IPS DF 19.7 (cell line): Measurements from ENCODE around the gene MXRA7.
A peak's percentile ranks its signal among the peaks of the same experiment; 100 is the strongest.
"Not testable (repeated sequence)": the region's sequence is repeated elsewhere in the genome, so short reads cannot be mapped to it uniquely, and the experiment has no call there.

ENCODE experiments used
- DNase-seq: peaks from one replicate; pipeline ENCODE4 v3.0.0-alpha.2; 2013; ENCODE audit warnings: low read depth, low spot score

Gene MXRA7, protein sequence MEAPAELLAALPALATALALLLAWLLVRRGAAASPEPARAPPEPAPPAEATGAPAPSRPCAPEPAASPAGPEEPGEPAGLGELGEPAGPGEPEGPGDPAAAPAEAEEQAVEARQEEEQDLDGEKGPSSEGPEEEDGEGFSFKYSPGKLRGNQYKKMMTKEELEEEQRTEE

DNA sequence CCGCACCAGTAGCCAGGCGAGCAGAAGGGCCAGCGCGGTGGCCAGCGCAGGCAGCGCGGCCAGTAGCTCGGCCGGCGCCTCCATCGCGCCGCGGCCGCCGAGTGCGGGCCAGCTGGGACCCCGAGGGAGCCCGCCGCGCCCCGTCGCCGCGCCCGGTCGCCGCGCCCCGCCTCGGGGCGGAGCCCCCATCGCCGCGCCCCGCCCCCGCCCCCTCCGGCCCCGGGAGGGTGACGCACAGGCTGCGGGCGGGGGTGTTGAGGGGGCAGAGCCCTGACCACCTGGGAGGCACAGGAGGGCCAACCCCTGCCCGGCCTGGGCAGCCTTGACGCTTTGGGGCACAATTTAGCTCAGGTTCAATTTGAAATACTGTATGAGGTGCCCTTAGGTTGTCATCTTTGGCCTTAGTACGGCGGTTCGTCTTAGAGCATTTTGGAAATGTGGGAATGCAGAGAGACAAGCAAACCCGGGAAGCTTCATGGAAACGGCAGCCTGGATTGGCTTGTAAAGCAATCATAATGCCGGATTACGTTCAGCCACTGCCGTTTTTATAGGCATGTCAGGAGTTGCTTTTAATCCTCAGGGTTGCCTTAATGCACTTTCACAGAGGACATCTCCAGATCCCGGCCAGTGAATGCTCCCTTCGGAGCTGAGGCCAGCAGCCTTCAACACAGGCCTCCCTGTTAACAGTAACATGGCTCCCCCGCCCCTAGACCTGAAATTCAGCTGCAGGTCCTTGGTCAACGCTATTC is at the start of gene MXRA7:
TSS of gene MXRA7 (minus strand) at position 103 of the 749 bp plus-strand sequence. CDS start at position 84, 19 bp downstream.
- DNase-seq = no peak

DNA sequence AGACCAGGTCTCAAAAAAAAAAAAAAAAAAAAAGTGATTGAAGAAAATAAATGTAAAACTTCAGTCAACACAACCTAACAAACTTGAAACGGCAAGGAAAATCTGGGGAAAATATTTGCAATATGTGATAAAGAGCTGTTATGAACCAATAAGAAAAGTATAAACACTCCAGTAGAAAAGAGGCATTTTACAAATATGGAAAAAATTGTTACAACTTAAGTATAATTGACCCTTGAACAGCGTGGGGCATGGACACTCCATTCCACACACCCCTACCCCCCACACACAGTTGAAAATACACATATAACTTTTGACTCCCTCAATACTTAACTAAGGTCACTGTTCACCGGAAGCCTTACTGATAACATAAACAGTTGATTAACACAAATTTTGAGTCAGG is 47.8 kb upstream of the MXRA7 start:
- no peak for DNase-seq

DNA sequence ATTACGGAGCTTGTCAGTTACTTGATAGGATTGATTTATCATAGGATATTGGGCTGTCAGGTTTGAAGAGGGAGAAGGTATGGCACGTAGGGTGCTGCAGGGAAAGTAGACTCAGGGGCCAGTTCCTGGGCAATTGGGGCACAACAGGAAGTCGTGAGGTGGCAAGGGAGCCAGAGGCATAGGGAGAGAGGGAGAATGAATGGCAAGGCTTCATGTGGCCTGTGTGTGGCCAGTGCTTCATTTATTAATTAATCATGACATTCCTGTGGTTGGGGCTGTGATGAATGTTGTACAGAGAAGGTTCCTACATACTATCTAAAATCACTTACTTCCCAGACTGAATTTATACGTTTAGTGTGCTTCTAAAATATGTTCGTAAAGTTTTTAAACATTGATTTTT is 46.5 kb upstream of the MXRA7 start:
- no peak for DNase-seq

DNA sequence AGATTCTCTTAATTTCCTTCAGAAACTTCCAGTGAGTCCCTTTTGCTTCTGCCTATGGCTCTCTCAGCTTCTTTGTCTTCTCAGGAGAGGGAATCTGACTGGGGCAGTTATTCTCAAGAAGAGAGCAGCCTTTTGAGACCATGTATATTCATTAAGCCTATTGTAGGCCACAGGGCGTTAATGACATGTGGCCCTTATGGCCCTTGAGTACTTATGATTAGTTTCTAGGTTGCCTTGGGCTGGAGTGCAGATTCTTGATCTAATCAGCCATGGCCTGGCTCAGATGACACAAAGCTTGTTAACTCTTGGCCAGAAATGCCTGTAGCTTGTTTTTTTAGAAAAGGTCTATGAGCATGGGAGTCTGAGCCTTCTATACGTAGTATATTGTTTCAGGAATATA is 44.5 kb upstream of the MXRA7 start:
- DNase-seq = no peak

DNA sequence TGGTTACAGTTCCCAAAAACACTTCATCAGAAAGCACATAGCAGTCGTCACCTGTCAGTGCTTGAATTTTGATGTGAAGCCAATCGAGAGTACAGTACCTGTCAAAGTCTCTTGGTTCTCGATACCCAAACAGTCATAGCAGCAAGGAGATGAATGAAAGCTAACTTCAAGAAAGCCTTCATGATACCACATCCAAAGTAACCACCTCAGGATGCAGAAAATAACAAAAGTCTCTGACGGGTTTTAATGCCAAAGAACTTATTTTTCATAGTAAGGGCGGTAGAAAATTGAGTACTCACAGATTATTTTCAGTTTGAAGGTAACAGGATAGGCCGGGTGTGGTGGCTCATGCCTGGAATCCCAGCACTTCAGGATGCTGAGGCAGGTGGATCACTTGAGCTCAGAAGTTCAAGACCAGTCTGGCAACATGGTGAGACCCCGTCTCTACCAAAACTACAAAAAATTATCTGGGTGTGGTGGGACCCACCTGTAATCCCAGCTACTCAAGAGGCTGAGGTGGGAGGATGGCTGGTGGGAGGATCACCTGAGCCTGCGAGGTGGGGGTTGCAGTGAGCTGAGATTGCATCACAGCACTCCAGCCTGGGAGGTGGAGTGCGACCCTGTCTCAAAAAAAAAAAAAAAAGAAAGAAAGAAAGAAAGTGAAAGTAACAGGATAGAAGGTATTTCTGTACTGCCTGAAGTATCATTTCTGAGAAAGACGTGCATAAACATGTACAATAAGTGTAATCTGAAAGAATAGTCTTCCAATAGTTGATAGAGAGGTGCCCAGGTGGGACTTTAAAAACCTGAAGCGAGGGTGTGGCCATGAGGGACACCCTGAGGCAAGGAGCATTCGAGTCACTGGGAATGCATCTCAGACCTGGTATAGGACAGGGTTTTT is 42.5 kb upstream of the MXRA7 start:
- no peak for DNase-seq

DNA sequence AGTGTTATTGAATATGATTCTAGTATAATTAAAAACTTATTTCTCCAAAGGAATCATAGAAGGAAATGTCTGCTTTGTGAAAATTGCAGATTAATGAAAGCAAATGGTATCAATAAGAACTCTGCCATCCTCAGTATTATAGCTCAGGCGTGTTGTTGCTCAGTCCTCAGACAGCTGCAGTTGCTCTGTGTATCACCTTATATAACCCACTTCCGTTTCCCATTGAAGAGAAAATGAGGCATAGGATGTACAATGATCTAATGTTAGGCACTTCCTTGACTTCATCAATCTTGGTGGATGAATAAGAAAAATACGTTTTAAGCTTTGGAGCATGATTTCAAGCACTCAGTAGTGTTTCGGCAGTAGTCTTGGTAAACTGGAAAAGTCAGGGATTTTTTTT is 41.2 kb upstream of the MXRA7 start:
- no peak for DNase-seq

DNA sequence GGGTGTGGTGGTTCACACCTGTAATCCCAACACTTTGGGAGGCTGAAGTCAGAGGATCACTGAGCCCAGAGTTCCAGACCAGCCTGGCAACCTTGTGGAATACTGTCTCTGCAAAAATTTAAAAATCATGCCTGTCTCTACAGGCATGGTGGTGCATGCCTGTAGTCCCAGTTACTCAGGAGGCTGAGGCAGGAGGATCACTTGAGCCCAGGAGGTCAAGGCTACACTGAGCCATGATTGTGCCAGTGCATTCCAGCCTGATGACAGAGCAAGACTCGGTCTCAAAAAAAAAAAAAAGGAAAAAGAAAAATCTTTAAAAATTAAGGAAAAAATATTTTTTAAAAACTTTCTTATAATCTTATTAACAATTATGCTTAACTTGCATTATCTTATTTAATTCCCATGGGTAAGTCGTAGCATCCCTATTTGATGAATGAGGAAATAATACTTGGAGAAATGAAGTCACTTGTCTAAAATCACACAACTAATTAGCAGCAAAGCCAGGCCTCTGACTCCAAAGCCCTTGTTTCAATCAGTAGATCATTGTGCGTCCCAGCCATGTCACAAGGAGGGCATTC is 40.7 kb upstream of the MXRA7 start:
- no peak for DNase-seq

DNA sequence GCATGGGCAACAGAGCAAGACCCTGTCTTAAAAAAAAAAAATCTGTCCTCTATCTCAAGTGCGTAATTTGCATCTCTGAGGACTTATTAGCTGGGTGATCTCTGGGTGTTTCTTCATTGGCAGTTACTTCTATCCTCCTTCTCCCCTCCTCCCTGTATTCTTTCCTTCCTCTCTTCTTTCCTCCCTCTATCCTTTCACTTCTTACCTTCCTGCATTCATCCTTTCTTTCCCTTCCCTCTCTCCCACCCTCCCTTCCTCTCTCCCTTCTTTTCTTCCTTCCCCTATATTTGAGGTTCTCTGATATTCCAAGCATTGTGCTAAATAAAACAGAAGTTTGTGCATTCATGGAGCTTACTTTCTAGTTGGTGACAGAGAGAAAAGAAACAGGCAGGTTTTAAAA is 37.9 kb upstream of the MXRA7 start:
- DNase-seq = no peak

DNA sequence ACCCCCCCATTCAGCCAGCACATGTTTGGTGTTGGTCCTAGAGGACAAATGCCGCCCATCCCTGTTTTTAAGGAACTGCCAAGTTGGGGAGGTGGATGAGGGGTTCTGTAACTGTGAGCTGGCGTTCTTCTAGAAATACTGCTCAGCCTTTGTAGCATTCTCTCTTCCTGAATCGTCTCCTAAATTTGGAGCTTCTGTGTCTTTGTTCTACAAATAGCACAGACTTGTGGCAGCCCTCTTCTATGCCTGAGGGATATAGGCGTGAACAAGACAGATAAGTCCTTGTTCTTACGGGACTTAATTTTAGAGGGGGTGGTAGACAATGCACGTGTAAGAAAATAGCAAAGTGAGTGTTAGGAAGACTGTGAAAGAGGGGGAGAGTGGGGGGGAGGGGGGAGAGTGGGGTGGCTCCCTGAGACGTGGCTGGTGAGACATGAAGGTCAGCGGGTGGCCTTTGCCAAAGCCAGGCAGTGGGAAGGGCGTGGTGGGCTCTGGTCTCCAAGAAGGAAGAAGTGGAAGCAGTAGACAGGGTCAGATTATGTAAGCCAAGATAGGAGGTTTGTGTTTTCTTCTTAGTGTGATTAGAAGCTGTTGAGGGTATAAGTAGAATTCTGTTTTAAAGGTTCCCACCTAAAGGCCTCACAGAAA is 37.1 kb upstream of the MXRA7 start:
- DNase-seq = no peak

DNA sequence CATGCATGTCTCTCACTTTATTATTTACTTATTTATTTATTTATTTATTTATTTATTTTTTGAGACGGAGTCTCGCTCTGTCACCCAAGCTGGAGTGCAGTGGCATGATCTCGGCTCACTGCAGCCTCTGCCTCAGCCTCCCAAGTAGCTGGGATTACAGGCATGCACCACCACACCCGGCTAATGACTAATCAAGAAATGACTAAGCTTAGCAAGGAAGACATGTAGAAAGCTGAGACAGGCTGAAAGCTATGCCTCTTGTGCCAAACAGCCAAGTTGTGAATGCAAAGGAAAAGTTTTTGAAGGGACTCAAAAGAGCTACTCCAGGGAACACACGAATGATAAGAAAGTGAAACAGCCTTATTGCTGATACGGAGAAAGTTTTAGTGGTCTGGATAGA is 35.0 kb upstream of the MXRA7 start:
- not testable (repeated sequence) for DNase-seq

DNA sequence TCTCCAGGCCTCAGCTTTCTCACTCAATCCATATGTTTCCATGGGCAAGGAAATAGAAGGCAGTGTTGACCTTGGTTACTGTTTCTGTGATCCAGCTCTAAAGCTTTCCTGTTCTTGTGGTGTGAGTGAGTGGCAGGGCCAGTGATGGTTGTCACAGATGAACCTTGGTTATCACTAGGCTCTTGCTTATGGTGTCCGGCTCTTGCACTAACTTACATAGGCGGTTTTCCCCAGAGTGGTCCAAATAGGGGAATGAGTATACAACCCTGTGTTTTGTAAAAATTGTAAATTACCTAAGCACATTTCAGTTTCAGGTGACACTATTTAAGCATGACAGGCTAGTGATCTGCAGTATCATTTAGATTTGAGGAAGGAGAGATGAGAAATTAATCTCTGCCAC is 34.0 kb upstream of the MXRA7 start:
- no peak for DNase-seq

DNA sequence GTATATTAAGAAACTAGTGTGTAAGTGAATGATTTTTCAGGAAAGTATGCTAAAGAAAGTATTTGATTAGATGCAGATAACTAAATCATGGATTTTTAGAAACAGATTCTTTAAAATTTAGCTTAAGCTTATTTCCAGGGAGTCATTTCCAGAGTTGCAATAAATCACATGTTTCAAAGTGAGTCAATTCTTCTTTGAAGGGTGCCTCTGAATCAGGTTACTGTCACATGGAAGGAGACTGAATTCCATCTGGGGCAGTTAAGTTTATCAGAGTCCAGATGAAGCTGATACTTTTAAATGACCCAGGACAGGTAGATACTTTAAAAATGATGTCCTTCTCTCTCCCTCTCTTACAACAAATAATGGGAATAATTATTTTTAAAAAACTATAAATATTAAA is 32.2 kb upstream of the MXRA7 start:
- DNase-seq = no peak

DNA sequence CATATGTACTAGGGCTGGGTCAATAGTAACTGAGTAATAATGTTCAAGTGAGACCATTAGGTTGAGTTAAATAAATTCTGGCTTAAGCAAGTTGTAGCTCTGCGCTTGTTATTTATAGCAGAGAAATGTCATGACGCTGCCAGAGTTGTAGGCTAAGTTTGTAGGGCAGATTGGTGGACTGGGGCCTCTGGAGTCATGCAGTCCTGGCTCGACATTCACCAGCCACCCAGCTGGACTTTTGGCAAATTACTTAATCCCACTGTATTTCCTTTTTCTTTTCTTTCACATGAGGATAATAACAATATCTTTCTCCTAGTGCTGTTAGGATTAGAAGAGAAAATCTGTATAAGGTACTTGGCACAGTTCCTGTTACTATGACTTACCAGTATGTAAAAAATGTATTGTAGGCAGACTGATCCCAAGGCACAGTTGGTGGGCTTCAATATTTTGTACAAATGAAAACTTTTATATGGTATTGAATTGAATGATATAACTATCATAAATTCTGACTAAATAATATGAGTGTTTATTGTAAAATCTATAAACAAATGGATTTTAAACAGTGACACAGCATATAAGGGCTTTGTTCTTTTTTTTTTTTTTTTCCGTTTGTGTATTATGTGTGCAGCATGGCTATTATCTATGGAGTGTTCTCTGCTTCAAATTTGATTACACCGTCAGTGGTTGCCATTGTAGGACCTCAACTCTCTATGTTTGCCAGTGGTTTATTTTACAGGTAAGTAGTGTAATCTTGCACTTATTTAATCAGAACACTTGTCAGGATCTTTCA is 29.8 kb upstream of the MXRA7 start:
- no peak for DNase-seq

DNA sequence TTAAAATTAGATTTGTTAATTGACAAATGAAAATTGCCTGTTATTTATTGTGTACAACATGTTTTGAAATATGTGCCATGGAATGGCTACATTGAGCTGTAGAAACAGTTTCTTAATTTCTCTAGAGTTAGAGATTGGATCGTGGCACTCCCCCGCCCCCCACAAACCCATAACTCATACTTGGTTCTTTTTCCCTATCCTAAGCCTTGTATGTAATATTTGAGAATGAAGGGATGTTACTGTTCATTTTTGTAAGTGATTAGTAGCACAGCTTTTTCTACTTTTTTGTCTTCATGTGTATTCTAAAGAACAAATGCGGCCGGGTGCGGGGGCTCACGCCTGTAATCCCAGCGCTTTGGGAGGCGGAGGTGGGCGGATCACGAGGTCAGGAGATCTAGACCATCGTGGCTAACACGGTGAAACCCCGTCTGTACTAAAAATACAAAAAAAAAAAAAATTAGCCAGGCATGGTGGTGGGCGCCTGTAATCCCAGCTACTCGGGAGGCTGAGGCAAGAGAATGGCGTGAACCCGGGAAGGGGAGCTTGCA is 28.9 kb upstream of the MXRA7 start:
- DNase-seq = not testable (repeated sequence)

DNA sequence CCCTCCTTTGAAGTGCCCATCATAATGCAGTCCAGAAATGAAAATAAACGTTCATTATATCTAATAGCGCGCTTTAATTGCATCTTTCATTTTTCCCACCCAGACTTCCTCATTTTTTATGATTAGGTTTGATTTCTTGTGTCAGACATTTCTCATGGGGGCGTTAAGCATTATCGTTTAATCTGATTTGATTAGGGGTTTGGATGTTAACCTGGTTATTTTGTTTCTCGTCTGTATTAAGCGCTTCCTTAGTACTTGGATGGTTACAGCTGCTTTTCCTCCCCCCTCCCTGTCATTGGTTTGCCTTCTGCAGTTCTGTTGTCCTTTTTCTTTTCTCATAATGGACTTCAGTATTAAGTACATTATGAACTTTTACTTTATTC is 27.7 kb upstream of the MXRA7 start:
- no peak for DNase-seq

DNA sequence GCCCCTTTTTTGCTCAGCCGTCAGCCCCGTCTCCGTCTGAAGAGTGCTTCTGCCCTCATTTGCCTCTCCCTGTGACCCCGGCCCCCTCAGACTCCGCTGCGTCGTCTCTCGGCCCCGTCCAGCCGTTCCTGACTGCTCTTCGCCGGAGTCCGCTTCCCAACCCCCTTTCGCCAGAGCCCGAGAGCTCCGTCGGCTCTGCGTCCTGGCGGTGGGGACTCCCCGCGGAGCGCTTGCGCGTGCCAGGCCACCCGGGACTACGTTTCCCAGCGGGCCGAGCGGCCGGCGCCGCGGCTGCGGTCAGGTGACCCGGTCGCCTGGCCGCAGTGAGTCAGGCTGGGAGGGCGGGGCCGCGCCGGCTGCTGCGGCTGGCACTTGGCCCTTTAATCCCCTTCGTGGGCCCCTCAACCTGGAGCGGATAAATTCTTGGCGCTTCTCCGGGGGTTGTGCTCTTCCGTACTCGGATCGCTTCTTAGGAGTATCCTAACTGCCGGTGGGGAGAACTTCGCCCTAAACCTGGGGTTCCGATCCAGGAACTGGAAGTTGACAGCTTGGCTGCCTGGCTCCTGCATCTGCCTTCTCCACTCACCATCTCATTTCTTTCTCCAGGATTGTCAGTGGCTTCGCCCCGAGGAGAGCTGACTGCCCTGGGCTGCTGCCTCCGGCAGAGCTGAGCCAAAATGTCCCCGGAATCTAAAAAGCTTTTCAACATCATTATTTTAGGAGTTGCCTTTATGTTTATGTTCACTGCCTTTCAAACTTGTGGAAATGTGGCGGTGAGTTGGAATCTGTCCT is 27.1 kb upstream of the MXRA7 start, which contains the start of gene MFSD11:
TSS of gene MFSD11 (plus strand) at position 444 of the 792 bp plus-strand sequence. CDS start at position 678, 234 bp downstream.
- peak; percentile 77 for DNase-seq

DNA sequence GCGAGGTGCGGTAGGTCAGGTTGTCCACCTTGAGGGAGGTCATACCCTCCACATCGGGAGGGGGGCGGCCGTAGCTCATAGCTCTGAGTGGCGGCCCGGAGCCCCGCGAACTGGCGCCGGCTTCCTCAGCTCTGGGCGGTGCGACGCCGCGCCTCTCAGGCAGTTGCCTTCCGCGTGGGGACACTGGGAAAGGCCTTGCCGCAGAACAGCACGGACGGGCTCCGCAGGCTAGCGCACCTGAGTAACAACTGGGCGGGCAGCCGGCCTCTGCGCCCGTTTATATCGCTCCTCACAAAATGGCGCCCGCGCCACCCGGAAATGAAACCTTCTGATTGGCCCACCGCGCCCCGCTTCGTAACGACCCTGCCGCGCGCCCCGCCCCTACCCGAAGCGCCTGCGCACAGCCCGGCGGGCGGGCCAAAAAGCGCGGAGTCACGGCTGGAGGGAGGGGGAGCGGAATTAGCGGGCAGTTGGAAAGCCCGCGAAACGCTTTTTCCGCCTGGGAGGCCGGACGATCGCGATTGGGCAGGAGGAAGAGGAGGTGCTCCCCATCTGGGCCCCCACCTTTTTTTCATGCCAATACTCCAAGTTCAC is 26.4 kb upstream of the MXRA7 start, which contains the start of gene SRSF2:
TSS of gene SRSF2 (minus strand) at position 250 of the 594 bp plus-strand sequence. CDS start at position 79, 171 bp downstream.
- DNase-seq = peak; percentile 84

DNA sequence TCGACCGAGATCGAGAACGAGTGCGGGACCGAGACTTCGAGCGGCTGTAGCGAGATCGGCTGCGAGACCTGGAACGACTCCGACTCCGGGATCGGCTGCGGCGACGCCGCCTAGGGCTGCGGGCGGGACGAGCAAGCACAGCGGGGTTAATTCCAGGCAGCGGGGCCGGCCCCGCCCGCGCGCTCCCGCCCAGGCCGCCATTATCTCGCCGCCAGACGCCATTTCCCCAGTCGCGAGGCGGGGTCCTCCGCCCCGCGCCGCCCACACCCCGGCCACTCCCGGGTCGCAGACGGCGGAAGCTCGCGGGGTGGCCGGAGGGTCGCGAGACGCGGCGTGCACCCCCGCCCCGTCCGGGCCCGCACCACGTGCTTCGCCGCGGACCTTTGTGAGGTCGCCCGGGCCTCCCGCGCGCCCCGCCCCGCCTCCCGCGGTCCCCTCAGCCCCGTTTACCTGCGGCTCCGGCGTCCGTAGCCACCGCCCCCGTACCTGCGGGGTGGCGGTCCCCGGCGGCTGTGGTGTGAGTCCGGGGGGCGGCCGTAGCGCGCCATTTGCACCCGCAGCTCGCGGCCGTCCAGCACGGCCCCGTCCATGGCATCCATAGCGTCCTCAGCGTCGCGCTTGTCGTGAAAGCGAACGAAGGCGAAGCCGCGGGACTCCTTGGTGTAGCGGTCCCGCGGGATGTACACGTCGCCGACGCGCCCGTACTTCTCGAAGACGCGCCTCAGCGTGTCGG is 25.8 kb upstream of the MXRA7 start:
- no peak for DNase-seq
